ENCODE measurements around the gene SLC4A4.

The SLC4A4 gene

GRCh38 chr4:71442336-71442735 is 103.5 kb downstream of the SLC4A4 start:
- no peak for TF ChIP-seq CTCF (IDR thresholded peaks at IDR 0.05)

GRCh38 chr4:71444395-71444794 is 105.6 kb downstream of the SLC4A4 start:
- no peak for TF ChIP-seq CTCF (IDR thresholded peaks at IDR 0.05)

GRCh38 chr4:71445811-71446210 is 107.0 kb downstream of the SLC4A4 start:
- no peak for TF ChIP-seq CTCF (IDR thresholded peaks at IDR 0.05)

- no peak for TF ChIP-seq CTCF (IDR thresholded peaks at IDR 0.05)
These were observed 107.8 kb downstream of the SLC4A4 start for GRCh38 chr4:71446479-71447081.

GRCh38 chr4:71449040-71449439 is 110.2 kb downstream of the SLC4A4 start:
- TF ChIP-seq CTCF (IDR thresholded peaks at IDR 0.05): no peak

- no peak for TF ChIP-seq CTCF (IDR thresholded peaks at IDR 0.05)
These were observed 111.1 kb downstream of the SLC4A4 start for GRCh38 chr4:71449878-71450277.

GRCh38 chr4:71453531-71453930 is 114.7 kb downstream of the SLC4A4 start:
- TF ChIP-seq CTCF (IDR thresholded peaks at IDR 0.05): no peak

GRCh38 chr4:71456841-71457240 is 118.0 kb downstream of the SLC4A4 start:
- TF ChIP-seq CTCF (IDR thresholded peaks at IDR 0.05): no peak

Data from LNCAP (cell line).